Adipose tissue (tissue), 3 donors: ENCODE results near the gene NOTO. TPM values are rescaled to one million over a fixed set of nuclear protein-coding genes. Genes with fewer than 3 reads are reported as not detected.

Experiments
- H3K27ac ChIP-seq: one replicate; pipeline ENCODE4 v1.5.1; 2013; ENCODE audit warnings: low read depth, low read length
- WGBS, 3 donors: extraction: QIAGEN DNeasy Blood & Tissue Kit; methylation state at CpG; one replicate each; pipeline ENCODE4 v1.1.7; 2013; 5-methylcytosine and 5-hydroxymethylcytosine counted together
- polyA plus RNA-seq, 3 donors: library from polyadenylated mRNA; stranded (reverse); fragments of 200-250 nt; gene quantifications; one replicate each; pipeline ENCODE4 v1.2.3, GENCODE V29; 2013
- donor health status: healthy with polysubstance abuse.
- donor health status: Bipolar disorder and iron deficiency.
- donor health status: healthy.

The NOTO gene
- polyA plus RNA-seq, 3 donors: not detected

- H3K27ac ChIP-seq: no peak overlapping the region
- WGBS, 3 donors: 85% methylated on average over 3 of the region's 3 CpGs
Observed at GRCh38 chr2:73227086-73227485, 24.7 kb downstream of the NOTO start.

DNA sequence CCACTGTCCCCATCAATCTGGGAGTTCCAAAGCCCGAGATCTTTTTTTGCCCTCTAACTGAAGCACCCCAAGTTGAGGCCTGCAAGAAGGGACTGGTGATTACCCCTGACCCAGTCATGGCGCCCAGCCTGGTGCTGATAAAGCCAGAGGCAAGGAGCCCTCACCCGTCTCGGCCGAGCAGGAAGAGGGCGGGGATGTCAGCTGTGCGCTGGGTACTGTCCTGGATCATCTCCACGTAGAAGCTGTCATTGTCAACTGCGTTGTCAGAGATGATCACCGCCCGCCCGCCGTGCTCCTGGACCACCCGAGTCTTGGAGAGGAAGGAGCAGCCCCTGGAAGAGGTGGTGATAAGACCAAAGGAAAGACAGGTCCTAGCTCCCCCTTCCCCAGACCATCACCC, 26.3 kb downstream of the NOTO start:
- H3K27ac ChIP-seq: no peak overlapping the region
- WGBS, 3 donors: 80 to 88% (median 88%) methylated on average over 14 of the region's 14 CpGs

- WGBS, 3 donors: 2 to 3% (median 2%) methylated on average over 29 to 37 of the region's 37 CpGs
Observed at GRCh38 chr2:73232403-73233153, 30.2 kb downstream of the NOTO start.

GRCh38 chr2:73233154-73233931, 31.0 kb downstream of the NOTO start, which contains the start of gene PRADC1:
TSS of gene PRADC1 (minus strand) at chr2:73233239. CDS start at chr2:73233160, 79 bp downstream.
- WGBS, 3 donors: 0% methylated on average over 65 to 67 of the region's 67 CpGs
- no peak within 1 kb of the TSS for H3K27ac ChIP-seq

More at GRCh38 chr2:73232403-73233153, 30.2 kb downstream of the NOTO start:
- no peak overlapping the region for H3K27ac ChIP-seq

DNA sequence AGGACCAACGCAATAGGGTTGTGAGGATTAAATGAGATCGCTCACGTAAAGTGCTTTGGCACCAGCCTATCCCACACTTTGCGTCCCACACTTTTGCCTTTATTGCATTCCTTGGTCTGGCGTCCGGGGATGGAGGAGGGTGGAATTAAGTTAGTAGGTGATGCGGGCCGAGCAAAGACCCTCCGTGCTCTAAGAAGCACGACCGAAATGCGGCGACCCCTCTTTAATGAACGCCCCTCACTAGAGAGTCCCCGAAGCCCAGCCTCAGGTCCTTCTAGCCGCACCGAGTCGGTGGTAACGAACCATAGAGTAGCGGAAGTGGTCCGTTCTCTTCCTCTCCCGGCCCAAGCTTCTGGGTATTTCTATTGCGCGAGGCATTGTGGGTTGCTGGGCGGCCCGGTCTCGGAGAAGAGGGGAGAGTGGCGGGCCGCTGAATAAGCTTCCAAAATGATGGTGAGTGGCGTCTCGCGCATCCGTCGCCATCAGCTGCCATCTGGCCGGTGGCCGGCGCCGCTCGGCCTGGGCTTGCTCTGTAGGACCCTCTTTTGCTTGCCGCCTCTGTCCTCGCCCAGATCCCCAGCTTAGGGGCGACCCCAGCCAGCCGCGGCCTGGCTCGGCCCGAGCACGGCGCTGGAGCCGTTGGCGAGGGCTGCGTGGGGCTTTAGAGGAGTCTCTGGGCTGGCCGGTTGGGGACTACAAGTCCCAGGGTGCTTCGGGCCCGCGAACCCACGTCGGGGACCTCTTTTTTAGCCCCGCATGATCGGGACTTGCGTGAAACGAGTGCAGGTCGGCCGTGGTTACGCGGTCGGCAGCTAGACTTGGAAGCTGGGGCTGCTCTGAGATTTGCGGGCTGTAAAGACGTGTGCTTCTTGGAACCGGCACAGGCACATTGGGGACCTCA, 31.8 kb downstream of the NOTO start, which contains the start of gene CCT7:
CCT7 (plus strand) TSS at position 377 of the 901 bp plus-strand sequence; CDS start at position 448, 71 bp downstream.
- 0 to 1% (median 0%) methylated on average over 67 to 69 of the region's 69 CpGs for WGBS, 3 donors

DNA sequence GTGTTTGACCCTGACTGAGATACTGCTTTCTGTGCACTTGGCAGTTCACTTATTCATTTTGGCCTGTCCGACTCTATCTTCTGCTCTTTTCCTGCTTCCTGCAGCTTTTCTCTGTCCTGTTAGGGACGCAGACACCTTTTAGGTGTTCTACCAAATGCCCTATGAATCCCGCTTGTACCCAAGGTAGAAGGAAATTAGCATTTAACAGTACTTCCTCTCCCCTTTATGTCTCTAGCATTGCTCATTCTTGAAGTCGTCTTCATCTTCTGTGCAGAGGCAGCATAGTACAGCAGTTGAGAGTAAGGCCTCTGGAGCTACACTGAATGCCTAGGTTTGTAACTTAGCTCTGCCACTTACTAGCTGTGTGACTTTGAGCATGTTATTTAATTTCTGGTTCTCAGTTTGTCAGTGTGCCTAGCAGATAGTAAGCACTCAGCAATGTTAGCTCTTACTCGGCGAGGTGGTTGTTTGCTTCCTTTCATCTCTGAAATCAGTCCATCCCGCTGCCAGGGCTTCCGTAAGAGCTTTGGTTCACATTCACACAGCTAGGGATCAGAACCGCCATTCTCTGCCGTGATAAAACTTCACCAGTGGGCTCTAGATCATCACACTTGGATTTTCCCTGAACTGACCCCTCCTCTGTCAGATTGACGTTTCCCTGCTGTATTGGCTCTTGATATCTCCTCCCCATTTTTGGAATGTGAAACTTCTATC, 33.1 kb downstream of the NOTO start:
- WGBS, 3 donors: 51 to 62% (median 61%) methylated on average over 11 of the region's 11 CpGs
- no peak overlapping the region for H3K27ac ChIP-seq

More for the DNA sequence above, 31.8 kb downstream of the NOTO start, which contains the start of gene CCT7:
- no peak within 1 kb of the TSS for H3K27ac ChIP-seq

DNA sequence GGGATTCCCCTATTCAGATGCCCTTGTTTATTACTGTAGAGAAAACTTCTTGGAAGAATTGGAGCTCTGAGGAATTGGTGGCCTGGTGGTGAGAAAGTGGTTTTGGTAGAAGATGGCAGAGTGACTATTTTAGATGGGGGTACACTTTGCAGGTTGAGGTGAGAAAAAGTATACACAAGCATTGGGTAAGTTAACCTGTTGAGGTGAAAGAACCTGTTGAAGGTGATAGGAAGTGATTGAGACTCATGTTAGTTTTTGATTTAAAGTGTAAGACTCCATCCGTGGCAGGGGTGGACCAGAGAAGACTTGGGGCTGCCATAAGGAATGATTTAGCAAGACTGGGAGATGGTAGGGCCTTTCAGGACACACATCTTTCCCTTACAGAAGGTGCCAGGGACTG, 34.8 kb downstream of the NOTO start:
- 64 to 69% (median 66%) methylated on average over 1 of the region's 1 CpG for WGBS, 3 donors
- H3K27ac ChIP-seq: no peak overlapping the region

DNA sequence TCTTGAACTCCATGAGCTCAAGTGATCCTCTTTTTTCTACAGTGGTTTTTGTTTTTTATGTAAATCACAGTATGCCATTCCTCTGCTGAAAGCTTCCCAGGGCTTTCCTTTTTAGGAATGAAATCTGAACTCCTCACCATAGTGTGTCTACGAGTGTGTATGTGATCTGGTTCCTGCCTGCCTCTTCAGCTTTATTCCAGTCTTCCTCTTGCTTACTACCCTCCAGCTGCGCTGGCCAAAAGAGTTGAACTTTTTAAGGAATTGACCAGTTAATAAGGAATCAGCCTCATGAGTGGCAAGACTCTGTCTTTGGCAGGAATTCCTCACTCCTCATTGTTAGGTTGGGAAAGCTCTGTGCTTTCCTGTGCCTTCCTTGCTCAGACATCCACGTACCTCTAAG, 35.8 kb downstream of the NOTO start:
- 66 to 84% (median 75%) methylated on average over 3 of the region's 3 CpGs for WGBS, 3 donors
- no peak overlapping the region for H3K27ac ChIP-seq

DNA sequence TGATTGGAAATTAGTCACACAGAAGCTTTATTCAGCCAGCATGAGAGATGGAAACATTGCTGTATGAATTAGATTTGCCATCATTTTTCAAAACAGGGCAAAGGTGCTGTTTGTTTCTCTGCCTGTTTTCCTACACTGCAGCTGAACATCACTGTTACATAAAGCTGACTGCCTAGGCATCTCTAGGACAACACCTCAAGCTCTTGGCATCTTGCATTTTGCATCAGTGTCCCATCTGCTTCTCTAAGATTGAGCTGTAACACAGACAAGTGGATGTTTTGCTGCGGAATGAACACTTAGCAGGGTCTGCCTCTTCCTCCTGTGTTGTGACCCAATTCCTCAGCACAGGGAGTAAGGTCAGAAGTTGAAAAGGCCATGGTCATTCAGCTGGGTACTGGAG, 36.6 kb downstream of the NOTO start:
- H3K27ac ChIP-seq: no peak overlapping the region
- 81 to 93% (median 91%) methylated on average over 1 of the region's 1 CpG for WGBS, 3 donors

DNA sequence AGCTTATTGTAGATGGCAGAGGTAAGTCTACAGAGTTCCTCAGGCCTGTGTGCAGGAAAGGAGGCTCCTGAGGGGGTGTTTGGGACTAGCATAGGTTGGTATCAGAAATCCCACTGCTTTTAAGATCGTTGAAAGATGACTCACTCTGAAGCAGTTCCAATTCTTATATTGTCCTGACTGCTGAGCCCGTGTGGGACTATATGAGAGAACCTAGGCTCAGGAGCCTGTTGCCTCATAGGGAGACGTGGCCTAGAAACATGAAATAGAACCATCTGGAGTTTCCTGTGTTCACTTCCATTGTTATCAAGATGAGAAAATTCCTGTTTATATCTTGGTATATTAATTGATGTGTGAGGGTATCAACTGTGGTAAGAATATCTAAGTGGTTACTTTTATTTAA, 37.4 kb downstream of the NOTO start:
- H3K27ac ChIP-seq: no peak overlapping the region
- WGBS, 3 donors: 40 to 76% (median 52%) methylated on average over 3 of the region's 3 CpGs

DNA sequence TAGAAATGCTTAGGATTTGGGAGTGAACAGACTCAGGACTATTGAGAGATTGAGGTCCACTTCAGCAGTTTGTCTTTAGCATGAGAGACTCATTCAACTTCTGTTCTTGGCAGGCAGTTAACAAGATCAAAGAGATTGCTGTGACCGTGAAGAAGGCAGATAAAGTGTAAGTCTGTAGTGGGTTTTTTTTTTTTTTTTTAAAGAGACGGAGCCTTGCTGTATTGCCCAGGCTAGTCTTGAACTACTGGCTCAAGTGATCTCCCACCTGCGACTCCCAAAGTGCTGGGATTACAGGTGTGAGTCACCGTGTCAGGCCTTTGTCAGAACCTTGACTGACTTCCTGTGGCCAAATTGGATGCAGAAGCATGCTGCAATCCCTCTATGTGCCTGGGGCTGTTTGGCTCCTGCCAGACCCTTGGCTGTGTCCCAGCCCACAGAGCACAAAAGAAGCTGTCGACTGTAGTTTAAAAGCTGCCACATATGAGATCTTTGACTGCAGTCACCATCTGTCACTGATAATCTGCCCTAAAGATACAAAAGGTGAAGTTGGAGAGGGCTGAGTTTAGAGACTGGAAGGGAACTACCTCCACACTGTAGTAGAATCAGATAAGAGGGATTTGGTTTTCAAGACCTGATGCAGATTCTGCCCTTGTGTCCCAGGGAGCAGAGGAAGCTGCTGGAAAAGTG, 41.7 kb downstream of the NOTO start:
- WGBS, 3 donors: 31 to 66% (median 59%) methylated on average over 5 of the region's 5 CpGs
- no peak overlapping the region for H3K27ac ChIP-seq

- WGBS, 3 donors: 89 to 97% (median 95%) methylated on average over 3 of the region's 3 CpGs
- H3K27ac ChIP-seq: no peak overlapping the region
Observed at GRCh38 chr2:73244580-73244979, 42.2 kb downstream of the NOTO start.

DNA sequence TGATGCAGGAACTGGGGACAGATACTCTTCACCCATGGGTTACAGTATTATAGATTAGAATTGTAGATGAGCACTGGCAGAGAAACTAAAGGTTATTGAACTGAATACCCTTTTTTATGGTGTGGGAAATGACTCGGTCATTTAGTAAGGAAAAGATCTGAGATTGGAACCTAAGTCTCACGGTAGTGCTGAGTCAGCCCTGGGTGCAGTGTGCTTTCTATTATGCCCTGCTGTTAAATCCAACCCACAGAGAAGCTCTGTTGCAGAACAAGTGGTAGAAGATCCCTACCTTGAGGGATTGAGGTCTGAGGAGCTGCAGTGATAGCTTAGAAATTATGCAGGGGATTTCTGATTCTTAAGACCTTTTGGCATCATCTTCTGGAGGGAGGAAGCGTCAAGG, 44.5 kb downstream of the NOTO start:
- no peak overlapping the region for H3K27ac ChIP-seq
- 69 to 77% (median 77%) methylated on average over 3 of the region's 3 CpGs for WGBS, 3 donors

- 81 to 87% (median 85%) methylated on average over 9 of the region's 9 CpGs for WGBS, 3 donors
- H3K27ac ChIP-seq: no peak overlapping the region
Observed at GRCh38 chr2:73249636-73250035, 47.3 kb downstream of the NOTO start.

DNA sequence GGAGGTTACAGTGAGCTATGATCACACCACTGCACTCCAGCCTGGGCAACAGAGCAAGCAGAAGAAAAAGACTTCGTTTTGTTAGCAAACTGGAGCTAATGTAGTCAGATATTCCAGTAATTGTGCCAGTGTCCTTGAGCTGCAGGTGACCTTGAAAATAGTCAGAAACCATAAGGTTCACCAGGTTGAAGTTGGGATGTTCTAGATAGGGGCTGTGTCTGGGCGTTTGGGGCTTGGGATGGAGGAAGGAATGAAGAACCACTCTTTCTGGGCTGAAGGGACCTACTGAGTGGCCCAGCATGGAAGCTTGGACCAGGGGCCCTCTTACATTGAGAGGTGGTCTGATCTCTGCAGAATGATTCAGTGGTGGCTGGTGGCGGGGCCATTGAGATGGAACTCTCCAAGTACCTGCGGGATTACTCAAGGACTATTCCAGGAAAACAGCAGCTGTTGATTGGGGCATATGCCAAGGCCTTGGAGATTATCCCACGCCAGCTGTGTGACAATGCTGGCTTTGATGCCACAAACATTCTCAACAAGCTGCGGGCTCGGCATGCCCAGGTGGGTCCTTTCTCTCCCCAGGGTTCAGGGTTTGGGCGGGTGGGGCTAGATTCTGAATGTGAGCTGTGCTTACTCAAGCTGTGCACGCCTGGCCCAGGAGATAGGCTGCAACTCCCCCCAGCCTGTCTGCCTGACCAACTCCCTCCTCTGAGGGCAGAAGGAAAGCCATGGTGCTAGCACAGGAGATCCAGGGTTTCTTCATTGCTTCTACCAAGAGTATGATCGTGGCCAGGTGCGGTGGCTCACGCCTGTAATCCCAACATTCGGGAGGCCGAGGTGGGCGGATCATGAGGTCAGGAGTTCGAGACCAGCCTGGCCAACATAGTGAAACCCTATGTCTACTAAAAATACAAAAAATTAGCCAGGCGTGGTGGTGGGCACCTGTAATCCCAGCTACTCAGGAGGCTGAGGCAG, 48.8 kb downstream of the NOTO start:
- WGBS, 3 donors: 62 to 95% (median 93%) methylated on average over 17 of the region's 17 CpGs

More for the DNA sequence above, 48.8 kb downstream of the NOTO start:
- no peak overlapping the region for H3K27ac ChIP-seq
